Panc1 (cell line): ENCODE measurements around the gene JMJD4. TPM values are rescaled to one million over a fixed set of nuclear protein-coding genes. Genes with fewer than 3 reads are reported as not detected.

Source experiments
- ATAC-seq: fragments of 200-7000 bp; cut with Tn5 transposase; 2 replicates; pipeline ENCODE4 v1.9.1; 2020; ENCODE audit warnings: mild to moderate bottlenecking, moderate library complexity
- BruUV-seq: library from RNA; stranded (reverse); fragments of 400-500 nt; replicated peaks from 2 replicates; lab custom pipeline; 2021; lab: Mats Ljungman, UMichigan
- CTCF ChIA-PET: fragments of 300-600 bp; sonication (Branson Sonifier 250); formaldehyde crosslinking; loops from one replicate; lab custom pipeline; 2022; ENCODE audit warnings: antibody characterized with exemption; lab: Charles Lee
- POLR2A ChIA-PET: fragments of 300-600 bp; sonication (Branson Sonifier 250); formaldehyde crosslinking; loops from one replicate; lab custom pipeline; 2022; ENCODE audit warnings: antibody characterized with exemption; lab: Charles Lee
- DNase-seq: peaks from one replicate; pipeline ENCODE4 v3.0.0-alpha.2; 2010; ENCODE audit warnings: low read depth, low spot score
- H3K27ac ChIP-seq: 2 replicates; pipeline ENCODE4 v1.5.1; 2011; ENCODE audit warnings: mild to moderate bottlenecking, low read length, inconsistent platforms
- H3K27me3 ChIP-seq: fragments of 200-500 bp; sonication (Bioruptor generic); 2 replicates; pipeline ENCODE4 v1.6.0; 2014; ENCODE audit warnings: low read length, inconsistent platforms; ENCODE audit not compliant: control insufficient read depth, insufficient read depth
- H3K36me3 ChIP-seq: fragments of 200-500 bp; sonication (Bioruptor generic); 2 replicates; pipeline ENCODE4 v1.5.1; 2014; ENCODE audit warnings: inconsistent platforms, mild to moderate bottlenecking, low read length, moderate library complexity; ENCODE audit not compliant: control insufficient read depth, insufficient read depth
- H3K4me1 ChIP-seq: 2 replicates; pipeline ENCODE4 v1.5.1; 2011; ENCODE audit warnings: inconsistent platforms, mild to moderate bottlenecking, low read length, moderate library complexity; ENCODE audit not compliant: control insufficient read depth, insufficient read depth
- H3K4me3 ChIP-seq, 2 experiments: 2 replicates each; pipeline ENCODE4 v1.5.1; 2011 to 2012; ENCODE audit warnings: low read depth in 2 of 2, low read length in 2 of 2, mild to moderate bottlenecking in 2 of 2, inconsistent platforms in 1 of 2, moderate library complexity in 1 of 2
- H3K9me3 ChIP-seq: fragments of 200-500 bp; sonication (Bioruptor generic); 2 replicates; pipeline ENCODE4 v1.5.1; 2014; ENCODE audit warnings: low read depth, mild to moderate bottlenecking, inconsistent platforms, low read length, moderate library complexity; ENCODE audit not compliant: control insufficient read depth, insufficient read depth
- POLR2AphosphoS5 ChIP-seq: IDR thresholded peaks from 2 replicates; pipeline ENCODE4 v1.6.1; 2012; ENCODE audit warnings: mild to moderate bottlenecking, low read depth, low read length, moderate library complexity
- SIN3A ChIP-seq: IDR thresholded peaks from 2 replicates; pipeline ENCODE4 v1.6.1; 2012; ENCODE audit warnings: low read depth, mild to moderate bottlenecking, low read length, moderate library complexity, borderline replicate concordance; ENCODE audit not compliant: insufficient read depth
- TCF7L2 ChIP-seq: IDR thresholded peaks from 2 replicates; pipeline ENCODE4 v1.6.1; 2011; ENCODE audit warnings: mild to moderate bottlenecking, low read depth, low read length, inconsistent platforms
- in situ Hi-C: cut with HindIII; loops from 2 replicates; pipeline ENCODE4 v1.10.0; 2016; ENCODE audit warnings: low sequenced_read_pairs, low pct_unique_long_range_greater_than_20kb
- intact Hi-C: fragments of 100-400 bp; cut with micrococcal nuclease; formaldehyde crosslinking; loops from one replicate; pipeline ENCODE4 v1.10.0; 2022; ENCODE audit not compliant: unreplicated experiment
- total RNA-seq: library from RNA; stranded (reverse); gene quantifications from one replicate; pipeline ENCODE4 v1.2.1, GENCODE V29; 2021; ENCODE audit not compliant: unreplicated experiment
- TF ChIP-seq, protein P1 (sequence below), 2 experiments: IDR thresholded peaks; 2 replicates each; pipeline ENCODE4 v1.6.1; 2011 to 2012; ENCODE audit warnings: low read depth in 2 of 2, control low read depth in 1 of 2, low read length in 1 of 2, mild to moderate bottlenecking in 1 of 2, moderate library complexity in 1 of 2; ENCODE audit not compliant: insufficient read depth in 1 of 2
- TF ChIP-seq, protein P2 (sequence below): fragments of 450-650 bp; IDR thresholded peaks from 2 replicates; pipeline ENCODE4 v1.5.1; 2017; ENCODE audit warnings: mild to moderate bottlenecking

The JMJD4 gene
- total RNA-seq, 1 experiment from 2014 or later: 27.7 TPM

- Histone ChIP-seq H3K36me3 (peaks cover 3% of the 10 kb centered on the region; the same call in 1 of the 2 replicates), H3K4me3 (no peak overlapping the region), H3K27me3 (no peaks in the 10 kb centered on the region), H3K9me3 (no peaks in the 10 kb centered on the region), H3K4me1 (peaks cover 36% of the 10 kb centered on the region), H3K27ac (no peak overlapping the region)
- BruUV-seq: no TSS peak
- TF ChIP-seq, protein P1, sequence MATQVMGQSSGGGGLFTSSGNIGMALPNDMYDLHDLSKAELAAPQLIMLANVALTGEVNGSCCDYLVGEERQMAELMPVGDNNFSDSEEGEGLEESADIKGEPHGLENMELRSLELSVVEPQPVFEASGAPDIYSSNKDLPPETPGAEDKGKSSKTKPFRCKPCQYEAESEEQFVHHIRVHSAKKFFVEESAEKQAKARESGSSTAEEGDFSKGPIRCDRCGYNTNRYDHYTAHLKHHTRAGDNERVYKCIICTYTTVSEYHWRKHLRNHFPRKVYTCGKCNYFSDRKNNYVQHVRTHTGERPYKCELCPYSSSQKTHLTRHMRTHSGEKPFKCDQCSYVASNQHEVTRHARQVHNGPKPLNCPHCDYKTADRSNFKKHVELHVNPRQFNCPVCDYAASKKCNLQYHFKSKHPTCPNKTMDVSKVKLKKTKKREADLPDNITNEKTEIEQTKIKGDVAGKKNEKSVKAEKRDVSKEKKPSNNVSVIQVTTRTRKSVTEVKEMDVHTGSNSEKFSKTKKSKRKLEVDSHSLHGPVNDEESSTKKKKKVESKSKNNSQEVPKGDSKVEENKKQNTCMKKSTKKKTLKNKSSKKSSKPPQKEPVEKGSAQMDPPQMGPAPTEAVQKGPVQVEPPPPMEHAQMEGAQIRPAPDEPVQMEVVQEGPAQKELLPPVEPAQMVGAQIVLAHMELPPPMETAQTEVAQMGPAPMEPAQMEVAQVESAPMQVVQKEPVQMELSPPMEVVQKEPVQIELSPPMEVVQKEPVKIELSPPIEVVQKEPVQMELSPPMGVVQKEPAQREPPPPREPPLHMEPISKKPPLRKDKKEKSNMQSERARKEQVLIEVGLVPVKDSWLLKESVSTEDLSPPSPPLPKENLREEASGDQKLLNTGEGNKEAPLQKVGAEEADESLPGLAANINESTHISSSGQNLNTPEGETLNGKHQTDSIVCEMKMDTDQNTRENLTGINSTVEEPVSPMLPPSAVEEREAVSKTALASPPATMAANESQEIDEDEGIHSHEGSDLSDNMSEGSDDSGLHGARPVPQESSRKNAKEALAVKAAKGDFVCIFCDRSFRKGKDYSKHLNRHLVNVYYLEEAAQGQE (IDR thresholded peaks at IDR 0.05; ENCODE audit: insufficient read depth in 1 of 2, low read depth in 2 of 2, low read length in 1 of 2): no peak
- TF ChIP-seq SIN3A: no peak
- TF ChIP-seq TCF7L2: no peak
- TF ChIP-seq POLR2AphosphoS5: no peak
- TF ChIP-seq, protein P2, sequence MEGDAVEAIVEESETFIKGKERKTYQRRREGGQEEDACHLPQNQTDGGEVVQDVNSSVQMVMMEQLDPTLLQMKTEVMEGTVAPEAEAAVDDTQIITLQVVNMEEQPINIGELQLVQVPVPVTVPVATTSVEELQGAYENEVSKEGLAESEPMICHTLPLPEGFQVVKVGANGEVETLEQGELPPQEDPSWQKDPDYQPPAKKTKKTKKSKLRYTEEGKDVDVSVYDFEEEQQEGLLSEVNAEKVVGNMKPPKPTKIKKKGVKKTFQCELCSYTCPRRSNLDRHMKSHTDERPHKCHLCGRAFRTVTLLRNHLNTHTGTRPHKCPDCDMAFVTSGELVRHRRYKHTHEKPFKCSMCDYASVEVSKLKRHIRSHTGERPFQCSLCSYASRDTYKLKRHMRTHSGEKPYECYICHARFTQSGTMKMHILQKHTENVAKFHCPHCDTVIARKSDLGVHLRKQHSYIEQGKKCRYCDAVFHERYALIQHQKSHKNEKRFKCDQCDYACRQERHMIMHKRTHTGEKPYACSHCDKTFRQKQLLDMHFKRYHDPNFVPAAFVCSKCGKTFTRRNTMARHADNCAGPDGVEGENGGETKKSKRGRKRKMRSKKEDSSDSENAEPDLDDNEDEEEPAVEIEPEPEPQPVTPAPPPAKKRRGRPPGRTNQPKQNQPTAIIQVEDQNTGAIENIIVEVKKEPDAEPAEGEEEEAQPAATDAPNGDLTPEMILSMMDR: no peak
- ATAC-seq (no peak), DNase-seq (no peak)
- in situ Hi-C loops (no loop called here), intact Hi-C loops (no loop called here)
- ChIA-PET CTCF (no interaction called here), POLR2A (no interaction called here)
These were observed 3.8 kb downstream of the JMJD4 start for GRCh38 chr1:227731241-227731677.

DNA sequence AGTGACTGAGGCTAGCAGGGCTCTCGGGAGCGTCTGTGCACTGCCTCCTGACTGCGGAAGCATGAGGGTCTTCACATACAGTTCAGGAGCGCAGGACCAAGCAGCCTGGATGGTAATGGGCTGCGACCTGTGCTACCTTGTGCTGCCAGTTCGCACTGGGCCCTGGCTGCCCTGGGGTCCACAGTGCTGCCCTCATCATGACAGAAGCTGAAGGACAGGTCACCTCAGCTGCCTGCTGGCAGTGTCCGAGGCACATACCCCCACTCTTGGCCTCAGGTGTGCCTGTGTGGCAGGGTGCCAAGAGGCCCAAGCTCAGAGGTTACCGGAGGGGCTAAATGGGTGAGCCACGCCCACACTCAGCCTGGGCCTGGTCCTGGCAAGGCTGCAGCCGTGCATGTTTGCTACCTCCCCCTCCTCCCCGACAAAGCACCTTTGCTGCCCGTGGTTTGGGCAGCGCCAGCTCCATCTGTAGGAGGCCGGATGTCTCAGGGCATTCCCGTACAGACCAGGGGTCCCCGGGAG, 4.4 kb downstream of the JMJD4 start:
- ChIA-PET CTCF (interaction anchor here (0.7 kb wide), 1 partner anchor 80 kb away, joined by 3 read pairs; no protein-coding TSS in a partner anchor), POLR2A (interaction anchor here (0.7 kb wide), 1 partner anchor 309 kb away, joined by 5 read pairs; no protein-coding TSS in a partner anchor)
- TF ChIP-seq, protein P1 (IDR thresholded peaks at IDR 0.05; ENCODE audit: insufficient read depth in 1 of 2, low read depth in 2 of 2, low read length in 1 of 2): no peak
- Histone ChIP-seq H3K4me1 (peaks cover 36% of the 10 kb centered on the region), H3K9me3 (no peaks in the 10 kb centered on the region), H3K27ac (no peak overlapping the region; the same call in 1 of the 2 replicates), H3K36me3 (peaks cover 3% of the 10 kb centered on the region; the same call in 1 of the 2 replicates), H3K27me3 (no peaks in the 10 kb centered on the region), H3K4me3 (no peak overlapping the region)
- in situ Hi-C loops (no loop called here), intact Hi-C loops (no loop called here)
- ATAC-seq (peak; percentile 4; the same call in 1 of the 2 replicates), DNase-seq (no peak)
- no TSS peak for BruUV-seq
